SK-N-SH (cell line): ENCODE measurements around the gene ADAMTS2. TPM values are rescaled to one million over a fixed set of nuclear protein-coding genes. Genes with fewer than 3 reads are reported as not detected.

Source experiments
- CTCF ChIA-PET: fragments of 300-600, 350-600 bp; formaldehyde crosslinking; extraction: SDS; loops from one replicate; lab custom pipeline; 2021; lab: Yijun Ruan, JAX
- POLR2A ChIA-PET: fragments of 350-600 bp; sonication (Branson Sonifier 250); formaldehyde crosslinking; extraction: SDS; loops from one replicate; lab custom pipeline; 2020; ENCODE audit warnings: antibody characterized with exemption, inconsistent platforms; lab: Yijun Ruan, JAX
- DNase-seq: peaks from one replicate; pipeline ENCODE4 v3.0.0; 2012
- H2AFZ ChIP-seq: fragments of 200-600 bp; sonication (generic); 2 replicates; pipeline ENCODE4 v1.8.1; 2016; ENCODE audit warnings: antibody characterized with exemption, mild to moderate bottlenecking, low read depth
- H3F3A ChIP-seq: fragments of 200-600 bp; sonication (generic); replicated peaks from 2 replicates; pipeline ENCODE3; 2016; ENCODE audit warnings: antibody characterized with exemption, mild to moderate bottlenecking; ENCODE audit not compliant: insufficient read depth
- H3K27ac ChIP-seq, 2 experiments: fragments of 200-500 bp in 1 of 2; fragments of 200-600 bp in 1 of 2; sonication (Bioruptor generic) in 1 of 2; sonication (generic), shearing (Covaris generic) in 1 of 2; 2 replicates each; pipeline versions ENCODE4 v1.5.1 to v1.6.1; 2014 to 2016; ENCODE audit warnings: low read depth in 2 of 2, inconsistent platforms in 1 of 2, low read length in 1 of 2, mild to moderate bottlenecking in 1 of 2, mixed read lengths in 1 of 2
- H3K27me3 ChIP-seq: fragments of 200-600 bp; sonication (generic), shearing (Covaris generic); 2 replicates; pipeline ENCODE4 v1.6.1; 2016; ENCODE audit warnings: mixed run types; ENCODE audit not compliant: insufficient read depth
- H3K36me3 ChIP-seq, 2 experiments: fragments of 200-500 bp in 1 of 2; fragments of 200-600 bp in 1 of 2; sonication (Bioruptor generic) in 1 of 2; sonication (generic) in 1 of 2; replicated peaks in 1 of 2; 2 replicates each; pipeline versions ENCODE3 to v1.5.1; 2014 to 2016; ENCODE audit warnings: low read length in 1 of 2, mild to moderate bottlenecking in 1 of 2; ENCODE audit not compliant: insufficient read depth in 2 of 2, control insufficient read depth in 1 of 2
- H3K4me1 ChIP-seq, 2 experiments: fragments of 200-500 bp in 1 of 2; fragments of 200-600 bp in 1 of 2; sonication (Bioruptor generic) in 1 of 2; sonication (generic), shearing (Covaris generic) in 1 of 2; 2 replicates each; pipeline versions ENCODE4 v1.5.1 to v1.6.1; 2014 to 2016; ENCODE audit warnings: low read depth in 1 of 2, low read length in 1 of 2, mixed run types in 1 of 2; ENCODE audit not compliant: insufficient read depth in 2 of 2, control insufficient read depth in 1 of 2
- H3K4me2 ChIP-seq: fragments of 200-600 bp; sonication (generic), shearing (Covaris generic); 2 replicates; pipeline ENCODE4 v1.6.1; 2017; ENCODE audit warnings: mixed run types
- H3K4me3 ChIP-seq, 2 experiments: fragments of 200-500 bp in 1 of 2; fragments of 200-600 bp in 1 of 2; sonication (Bioruptor generic) in 1 of 2; sonication (generic), shearing (Covaris generic) in 1 of 2; 2 replicates each; pipeline versions ENCODE4 v1.5.1 to v1.8.1; 2014 to 2016; ENCODE audit warnings: low read depth in 2 of 2, inconsistent platforms in 1 of 2, low read length in 1 of 2, mild to moderate bottlenecking in 1 of 2, mixed read lengths in 1 of 2, moderate library complexity in 1 of 2
- H3K79me2 ChIP-seq: fragments of 200-600 bp; sonication (generic); 2 replicates; pipeline ENCODE4 v1.8.1; 2017; ENCODE audit warnings: mild to moderate bottlenecking; ENCODE audit not compliant: insufficient read depth
- H3K9ac ChIP-seq: fragments of 200-600 bp; sonication (generic); 2 replicates; pipeline ENCODE4 v1.6.1; 2017; ENCODE audit warnings: mixed run types
- H3K9me2 ChIP-seq: fragments of 200-600 bp; sonication (generic); 2 replicates; pipeline ENCODE4 v1.6.1; 2017; ENCODE audit warnings: mixed run types
- H3K9me3 ChIP-seq: fragments of 200-600 bp; sonication (generic); 2 replicates; pipeline ENCODE4 v1.6.1; 2017; ENCODE audit warnings: mixed run types, mild to moderate bottlenecking, moderate library complexity
- H4K20me1 ChIP-seq: fragments of 200-600 bp; sonication (generic); 2 replicates; pipeline ENCODE4 v1.6.1; 2017; ENCODE audit warnings: mild to moderate bottlenecking, mixed run types; ENCODE audit not compliant: insufficient read depth
- ELF1 ChIP-seq: IDR thresholded peaks from 2 replicates; pipeline ENCODE4 v1.4.0; 2012
- EP300 ChIP-seq, 2 experiments: IDR thresholded peaks; 2 replicates each; pipeline versions ENCODE4 v1.4.0 to v1.6.1; 2012; ENCODE audit warnings: borderline replicate concordance in 1 of 2, low read depth in 1 of 2, low read length in 1 of 2
- FOXJ3 ChIP-seq: sonication (generic); formaldehyde crosslinking; IDR thresholded peaks from 2 replicates; pipeline ENCODE4 v1.5.1; 2020; ENCODE audit warnings: mild to moderate bottlenecking, missing genetic modification reagents
- GATA2 ChIP-seq: sonication (generic); formaldehyde crosslinking; IDR thresholded peaks from 2 replicates; pipeline ENCODE4 v1.5.0; 2020; ENCODE audit warnings: mild to moderate bottlenecking, missing genetic modification reagents
- JUND ChIP-seq: IDR thresholded peaks from 2 replicates; pipeline ENCODE4 v1.4.0; 2012
- NFIC ChIP-seq: IDR thresholded peaks from 2 replicates; pipeline ENCODE4 v1.4.0; 2012; ENCODE audit warnings: borderline replicate concordance
- RCOR1 ChIP-seq: fragments of 150-350 bp; IDR thresholded peaks from 2 replicates; pipeline ENCODE4 v1.6.1; 2017; ENCODE audit warnings: antibody characterized with exemption, low read length
- RFX5 ChIP-seq: IDR thresholded peaks from 2 replicates; pipeline ENCODE4 v1.6.1; 2012; ENCODE audit warnings: mild to moderate bottlenecking, improper control_type of control experiment, low read length
- RXRA ChIP-seq: IDR thresholded peaks from 2 replicates; pipeline ENCODE4 v1.4.0; 2012; ENCODE audit warnings: low read depth, mild to moderate bottlenecking, borderline replicate concordance
- SMC3 ChIP-seq: IDR thresholded peaks from 2 replicates; pipeline ENCODE4 v1.6.1; 2012; ENCODE audit warnings: low read depth, low read length, improper control_type of control experiment
- TAF1 ChIP-seq: IDR thresholded peaks from 2 replicates; pipeline ENCODE4 v1.6.1; 2012; ENCODE audit warnings: low read depth, mild to moderate bottlenecking, low read length, moderate library complexity, borderline replicate concordance
- TCF12 ChIP-seq: IDR thresholded peaks from 2 replicates; pipeline ENCODE4 v1.4.0; 2012
- USF2 ChIP-seq: fragments of 150-350 bp; IDR thresholded peaks from 2 replicates; pipeline ENCODE4 v1.6.1; 2017; ENCODE audit warnings: antibody characterized with exemption, low read length, low read depth, borderline replicate concordance
- YY1 ChIP-seq: IDR thresholded peaks from 2 replicates; pipeline ENCODE4 v1.4.0; 2012; ENCODE audit warnings: low read depth, mild to moderate bottlenecking
- WGBS: methylation state at CpG from one replicate; pipeline ENCODE4 v1.1.6; 2017; ENCODE audit warnings: low lambda C conversion rate; 5-methylcytosine and 5-hydroxymethylcytosine counted together
- polyA plus RNA-seq, 3 experiments: library from polyadenylated mRNA; depleted of rRNA; stranded (reverse); fragments of >200 nt; gene quantifications; 2 replicates each; pipeline ENCODE4 v1.2.3, GENCODE V29; 2012
- TF ChIP-seq, protein P1 (sequence below): IDR thresholded peaks from 2 replicates; pipeline ENCODE4 v1.4.0; 2012; ENCODE audit warnings: low read depth, borderline replicate concordance
- TF ChIP-seq, protein P2 (sequence below): IDR thresholded peaks from 2 replicates; pipeline ENCODE4 v1.4.0; 2012; ENCODE audit warnings: low read depth
- TF ChIP-seq, protein P3 (sequence below): IDR thresholded peaks from 2 replicates; pipeline ENCODE4 v1.4.0; 2012; ENCODE audit warnings: low read depth, borderline replicate concordance
- TF ChIP-seq, protein P4 (sequence below): IDR thresholded peaks from 2 replicates; pipeline ENCODE4; 2012
- TF ChIP-seq, protein P5 (sequence below): fragments of 200-600 bp; sonication (generic); IDR thresholded peaks from 2 replicates; pipeline ENCODE4 v1.6.1; 2017; ENCODE audit warnings: antibody characterized with exemption, mild to moderate bottlenecking, moderate library complexity

The ADAMTS2 gene
- polyA plus RNA-seq, 1 of the 3 experiments (the other 2 are of a cell fraction): 0.12 TPM

DNA sequence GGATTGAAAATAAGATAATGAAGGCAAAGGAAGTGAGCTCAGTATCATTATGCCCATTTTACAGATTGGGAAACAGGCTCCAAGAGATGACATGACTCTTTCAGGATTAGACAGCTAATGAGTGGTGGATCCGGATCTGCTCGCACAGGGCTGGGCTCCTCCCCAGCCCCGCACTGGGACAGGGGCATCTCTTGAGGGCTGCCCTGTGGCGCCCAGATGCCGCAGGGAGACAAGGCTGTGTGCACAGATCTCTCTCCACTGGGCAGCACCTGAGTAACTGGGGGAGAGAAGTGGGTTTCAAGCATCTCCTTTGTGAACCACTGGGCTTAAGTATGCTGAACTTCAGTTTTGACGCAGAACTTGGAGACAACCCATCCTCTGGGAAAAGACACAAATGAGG lies 43.9 kb downstream of the ADAMTS2 start:
- no peak overlapping the region for H3K4me3 ChIP-seq
- no peak overlapping the region for H3K9ac ChIP-seq
- H3K9me2 ChIP-seq: no peaks in the 10 kb centered on the region
- no peaks in the 10 kb centered on the region for H3K27me3 ChIP-seq
- TF ChIP-seq, protein P1, sequence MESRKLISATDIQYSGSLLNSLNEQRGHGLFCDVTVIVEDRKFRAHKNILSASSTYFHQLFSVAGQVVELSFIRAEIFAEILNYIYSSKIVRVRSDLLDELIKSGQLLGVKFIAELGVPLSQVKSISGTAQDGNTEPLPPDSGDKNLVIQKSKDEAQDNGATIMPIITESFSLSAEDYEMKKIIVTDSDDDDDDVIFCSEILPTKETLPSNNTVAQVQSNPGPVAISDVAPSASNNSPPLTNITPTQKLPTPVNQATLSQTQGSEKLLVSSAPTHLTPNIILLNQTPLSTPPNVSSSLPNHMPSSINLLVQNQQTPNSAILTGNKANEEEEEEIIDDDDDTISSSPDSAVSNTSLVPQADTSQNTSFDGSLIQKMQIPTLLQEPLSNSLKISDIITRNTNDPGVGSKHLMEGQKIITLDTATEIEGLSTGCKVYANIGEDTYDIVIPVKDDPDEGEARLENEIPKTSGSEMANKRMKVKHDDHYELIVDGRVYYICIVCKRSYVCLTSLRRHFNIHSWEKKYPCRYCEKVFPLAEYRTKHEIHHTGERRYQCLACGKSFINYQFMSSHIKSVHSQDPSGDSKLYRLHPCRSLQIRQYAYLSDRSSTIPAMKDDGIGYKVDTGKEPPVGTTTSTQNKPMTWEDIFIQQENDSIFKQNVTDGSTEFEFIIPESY: no peak
- TF ChIP-seq GATA2 (CRISPR knock-in tag): no peak
- TF ChIP-seq, protein P2, sequence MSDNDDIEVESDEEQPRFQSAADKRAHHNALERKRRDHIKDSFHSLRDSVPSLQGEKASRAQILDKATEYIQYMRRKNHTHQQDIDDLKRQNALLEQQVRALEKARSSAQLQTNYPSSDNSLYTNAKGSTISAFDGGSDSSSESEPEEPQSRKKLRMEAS: no peak
- TF ChIP-seq JUND: no peak
- no peak for TF ChIP-seq EP300 (IDR thresholded peaks at IDR 0.05; ENCODE audit: borderline replicate concordance in 1 of 2, low read depth in 1 of 2, low read length in 1 of 2)
- TF ChIP-seq YY1: no peak
- TF ChIP-seq, protein P3, sequence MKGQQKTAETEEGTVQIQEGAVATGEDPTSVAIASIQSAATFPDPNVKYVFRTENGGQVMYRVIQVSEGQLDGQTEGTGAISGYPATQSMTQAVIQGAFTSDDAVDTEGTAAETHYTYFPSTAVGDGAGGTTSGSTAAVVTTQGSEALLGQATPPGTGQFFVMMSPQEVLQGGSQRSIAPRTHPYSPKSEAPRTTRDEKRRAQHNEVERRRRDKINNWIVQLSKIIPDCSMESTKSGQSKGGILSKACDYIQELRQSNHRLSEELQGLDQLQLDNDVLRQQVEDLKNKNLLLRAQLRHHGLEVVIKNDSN: no peak
- no peak for TF ChIP-seq FOXJ3 (CRISPR knock-in tag)
- no peak for TF ChIP-seq USF2
- TF ChIP-seq, protein P4, sequence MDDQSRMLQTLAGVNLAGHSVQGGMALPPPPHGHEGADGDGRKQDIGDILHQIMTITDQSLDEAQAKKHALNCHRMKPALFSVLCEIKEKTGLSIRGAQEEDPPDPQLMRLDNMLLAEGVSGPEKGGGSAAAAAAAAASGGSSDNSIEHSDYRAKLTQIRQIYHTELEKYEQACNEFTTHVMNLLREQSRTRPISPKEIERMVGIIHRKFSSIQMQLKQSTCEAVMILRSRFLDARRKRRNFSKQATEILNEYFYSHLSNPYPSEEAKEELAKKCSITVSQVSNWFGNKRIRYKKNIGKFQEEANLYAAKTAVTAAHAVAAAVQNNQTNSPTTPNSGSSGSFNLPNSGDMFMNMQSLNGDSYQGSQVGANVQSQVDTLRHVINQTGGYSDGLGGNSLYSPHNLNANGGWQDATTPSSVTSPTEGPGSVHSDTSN: no peak
- TF ChIP-seq RXRA: no peak
- no peak for TF ChIP-seq TAF1
- TF ChIP-seq SMC3: no peak
- no peak for TF ChIP-seq ELF1
- no peak for TF ChIP-seq RFX5
- TF ChIP-seq, protein P5, sequence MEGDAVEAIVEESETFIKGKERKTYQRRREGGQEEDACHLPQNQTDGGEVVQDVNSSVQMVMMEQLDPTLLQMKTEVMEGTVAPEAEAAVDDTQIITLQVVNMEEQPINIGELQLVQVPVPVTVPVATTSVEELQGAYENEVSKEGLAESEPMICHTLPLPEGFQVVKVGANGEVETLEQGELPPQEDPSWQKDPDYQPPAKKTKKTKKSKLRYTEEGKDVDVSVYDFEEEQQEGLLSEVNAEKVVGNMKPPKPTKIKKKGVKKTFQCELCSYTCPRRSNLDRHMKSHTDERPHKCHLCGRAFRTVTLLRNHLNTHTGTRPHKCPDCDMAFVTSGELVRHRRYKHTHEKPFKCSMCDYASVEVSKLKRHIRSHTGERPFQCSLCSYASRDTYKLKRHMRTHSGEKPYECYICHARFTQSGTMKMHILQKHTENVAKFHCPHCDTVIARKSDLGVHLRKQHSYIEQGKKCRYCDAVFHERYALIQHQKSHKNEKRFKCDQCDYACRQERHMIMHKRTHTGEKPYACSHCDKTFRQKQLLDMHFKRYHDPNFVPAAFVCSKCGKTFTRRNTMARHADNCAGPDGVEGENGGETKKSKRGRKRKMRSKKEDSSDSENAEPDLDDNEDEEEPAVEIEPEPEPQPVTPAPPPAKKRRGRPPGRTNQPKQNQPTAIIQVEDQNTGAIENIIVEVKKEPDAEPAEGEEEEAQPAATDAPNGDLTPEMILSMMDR: no peak
- no peak for TF ChIP-seq TCF12
- no peak for TF ChIP-seq NFIC
- TF ChIP-seq RCOR1: no peak
- 45% methylated on average over 5 of the region's 6 CpGs for WGBS
- H4K20me1 ChIP-seq: no peaks in the 10 kb centered on the region
- H2AFZ ChIP-seq: no peak overlapping the region
- ChIA-PET POLR2A (no interaction called here), CTCF (no interaction called here)
- H3K79me2 ChIP-seq: no peaks in the 10 kb centered on the region
- no peaks in the 10 kb centered on the region; the same call in 1 of the 2 replicates for H3K9me3 ChIP-seq
- peak overlapping the region in 1 of 2 experiments; percentile 76; a peak in 1 of 4 replicates for H3K27ac ChIP-seq
- no peaks in the 10 kb centered on the region for H3F3A ChIP-seq
- no peaks in the 10 kb centered on the region for H3K36me3 ChIP-seq
- no peak for DNase-seq
- peaks cover 0 to 55% of the 10 kb centered on the region in 2 experiments; a peak in 1 of 4 replicates for H3K4me1 ChIP-seq
- no peak overlapping the region for H3K4me2 ChIP-seq
